Measurements from ENCODE around the gene HNRNPA1L2.

HNRNPA1L2 gene

GRCh38 chr13:52638666-52639328, 3.4 kb upstream of the HNRNPA1L2 start:
- no peak for TF ChIP-seq CTCF (IDR thresholded peaks at IDR 0.05)
- Histone ChIP-seq H3K36me3 (ENCODE audit: control insufficient read depth, insufficient read depth, low read length) (no peaks in the 10 kb centered on the region), H3K27ac (no peak overlapping the region), H3K4me2 (ENCODE audit: low read length) (no peak overlapping the region), H2AFZ (no peak overlapping the region), H3K9me3 (ENCODE audit: control insufficient read depth, low read length) (no peaks in the 10 kb centered on the region), H3K4me3 (ENCODE audit: low read depth, low read length) (no peak overlapping the region), H3K9ac (no peak overlapping the region), H3K27me3 (ENCODE audit: control insufficient read depth, insufficient read depth, low read length) (no peaks in the 10 kb centered on the region), H3K79me2 (no peaks in the 10 kb centered on the region), H3K4me1 (no peaks in the 10 kb centered on the region)

GRCh38 chr13:52644108-52644507, 1.9 kb downstream of the HNRNPA1L2 start:
- Histone ChIP-seq H3K36me3 (ENCODE audit: control insufficient read depth, insufficient read depth, low read length) (no peaks in the 10 kb centered on the region), H3K4me2 (ENCODE audit: low read length) (no peak overlapping the region), H3K4me1 (no peaks in the 10 kb centered on the region), H3K9me3 (ENCODE audit: control insufficient read depth, low read length) (no peaks in the 10 kb centered on the region), H2AFZ (no peak overlapping the region), H3K27ac (no peak overlapping the region), H3K9ac (no peak overlapping the region), H3K4me3 (ENCODE audit: low read depth, low read length) (no peak overlapping the region), H3K27me3 (ENCODE audit: control insufficient read depth, insufficient read depth, low read length) (no peaks in the 10 kb centered on the region), H3K79me2 (no peaks in the 10 kb centered on the region)
- TF ChIP-seq CTCF (IDR thresholded peaks at IDR 0.05) = no peak

- Histone ChIP-seq H3K9ac (no peak overlapping the region), H3K36me3 (ENCODE audit: control insufficient read depth, insufficient read depth, low read length) (no peaks in the 10 kb centered on the region), H3K9me3 (ENCODE audit: control insufficient read depth, low read length) (no peaks in the 10 kb centered on the region), H3K27ac (no peak overlapping the region), H3K4me1 (peaks cover 2% of the 10 kb centered on the region), H3K27me3 (ENCODE audit: control insufficient read depth, insufficient read depth, low read length) (no peaks in the 10 kb centered on the region), H3K4me2 (ENCODE audit: low read length) (no peak overlapping the region), H3K4me3 (ENCODE audit: low read depth, low read length) (no peak overlapping the region), H2AFZ (no peak overlapping the region), H3K79me2 (no peaks in the 10 kb centered on the region)
- no peak for TF ChIP-seq CTCF (IDR thresholded peaks at IDR 0.05)
These were observed 4.7 kb downstream of the HNRNPA1L2 start for GRCh38 chr13:52646967-52647366.

- Histone ChIP-seq H3K27ac (no peak overlapping the region), H3K79me2 (peaks cover 14% of the 10 kb centered on the region), H3K4me1 (peaks cover 2% of the 10 kb centered on the region), H3K4me3 (ENCODE audit: low read depth, low read length) (no peak overlapping the region), H3K9ac (no peak overlapping the region), H3K27me3 (ENCODE audit: control insufficient read depth, insufficient read depth, low read length) (no peaks in the 10 kb centered on the region), H3K36me3 (ENCODE audit: control insufficient read depth, insufficient read depth, low read length) (no peaks in the 10 kb centered on the region), H3K9me3 (ENCODE audit: control insufficient read depth, low read length) (no peaks in the 10 kb centered on the region), H3K4me2 (ENCODE audit: low read length) (peak overlapping the region; percentile 86), H2AFZ (no peak overlapping the region)
- no peak for TF ChIP-seq CTCF (IDR thresholded peaks at IDR 0.05)
These were observed 8.5 kb downstream of the HNRNPA1L2 start for GRCh38 chr13:52650731-52651130.

DNA sequence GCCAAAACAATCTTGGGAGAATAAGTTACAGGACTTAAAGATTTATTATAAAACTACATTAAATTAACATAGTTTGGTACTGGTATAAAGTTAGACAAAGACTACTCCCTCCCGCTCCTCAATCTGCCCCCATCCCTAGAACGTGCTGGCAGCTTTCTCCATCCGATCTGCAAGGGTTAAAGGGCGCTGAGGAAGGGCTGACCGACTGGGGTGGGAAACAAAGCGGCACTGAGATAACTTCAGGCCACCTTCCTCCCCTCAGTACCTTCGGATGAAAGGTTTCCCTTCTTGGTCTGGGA, 9.6 kb downstream of the HNRNPA1L2 start:
- Histone ChIP-seq H3K4me1 (peaks cover 2% of the 10 kb centered on the region), H3K9ac (peak overlapping the region; percentile 53), H3K36me3 (ENCODE audit: control insufficient read depth, insufficient read depth, low read length) (no peaks in the 10 kb centered on the region), H3K27ac (peak overlapping the region; percentile 100), H2AFZ (peak overlapping the region; percentile 95), H3K9me3 (ENCODE audit: control insufficient read depth, low read length) (no peaks in the 10 kb centered on the region), H3K79me2 (peaks cover 14% of the 10 kb centered on the region), H3K4me3 (ENCODE audit: low read depth, low read length) (peak overlapping the region; percentile 92), H3K4me2 (ENCODE audit: low read length) (peak overlapping the region; percentile 86), H3K27me3 (ENCODE audit: control insufficient read depth, insufficient read depth, low read length) (no peaks in the 10 kb centered on the region)
- no peak for TF ChIP-seq CTCF (IDR thresholded peaks at IDR 0.05)
